IMR-90 (cell line): ENCODE results near the gene BTBD6.

Source experiments
- BHLHE40 ChIP-seq: fragments of 150-350 bp; IDR thresholded peaks from 2 replicates; pipeline ENCODE4 v1.6.1; 2016; ENCODE audit warnings: mild to moderate bottlenecking, low read depth, low read length
- CEBPB ChIP-seq: IDR thresholded peaks from 2 replicates; pipeline ENCODE4 v1.6.1; 2012; ENCODE audit warnings: low read depth, low read length, improper control_type of control experiment
- CHD1 ChIP-seq: IDR thresholded peaks from 2 replicates; pipeline ENCODE4 v1.6.1; 2012; ENCODE audit warnings: low read depth, low read length, improper control_type of control experiment
- FOS ChIP-seq: fragments of 150-350 bp; IDR thresholded peaks from 2 replicates; pipeline ENCODE4 v1.6.1; 2016; ENCODE audit warnings: low read depth, low read length
- MAZ ChIP-seq: IDR thresholded peaks from 2 replicates; pipeline ENCODE4 v1.6.1; 2012; ENCODE audit warnings: low read depth, mild to moderate bottlenecking, low read length, improper control_type of control experiment, moderate library complexity, borderline replicate concordance
- MXI1 ChIP-seq: IDR thresholded peaks from 2 replicates; pipeline ENCODE4 v1.6.1; 2012; ENCODE audit warnings: low read depth, mild to moderate bottlenecking, low read length, moderate library complexity, borderline replicate concordance
- NFE2L2 ChIP-seq: fragments of 150-350 bp; IDR thresholded peaks from 2 replicates; pipeline ENCODE4 v1.6.1; 2016; ENCODE audit warnings: low read depth, mild to moderate bottlenecking, low read length
- POLR2A ChIP-seq: IDR thresholded peaks from 2 replicates; pipeline ENCODE4 v1.6.1; 2012; ENCODE audit warnings: mild to moderate bottlenecking, low read depth, low read length
- RAD21 ChIP-seq: IDR thresholded peaks from 2 replicates; pipeline ENCODE4 v1.6.1; 2012; ENCODE audit warnings: low read length, improper control_type of control experiment
- RFX5 ChIP-seq: IDR thresholded peaks from 2 replicates; pipeline ENCODE4 v1.8.0; 2012; ENCODE audit warnings: low read depth, mild to moderate bottlenecking, low read length, moderate library complexity
- SMC3 ChIP-seq: fragments of 150-350 bp; IDR thresholded peaks from 2 replicates; pipeline ENCODE4 v1.6.1; 2016; ENCODE audit warnings: low read depth, mild to moderate bottlenecking, antibody characterized with exemption, low read length, moderate library complexity
- USF2 ChIP-seq: fragments of 150-350 bp; IDR thresholded peaks from 2 replicates; pipeline ENCODE4 v1.6.1; 2017; ENCODE audit warnings: mild to moderate bottlenecking, antibody characterized with exemption, low read length, low read depth
- TF ChIP-seq, protein P1 (sequence below): conservative IDR thresholded peaks from 2 replicates; pipeline ENCODE4 v1.5.1; 2012; ENCODE audit warnings: mild to moderate bottlenecking, low read depth, low read length, improper control_type of control experiment
- TF ChIP-seq, protein P2 (sequence below): fragments of 150-350 bp; IDR thresholded peaks from 2 replicates; pipeline ENCODE4 v1.6.1; 2016; ENCODE audit warnings: low read depth, mild to moderate bottlenecking, low read length, moderate library complexity, borderline replicate concordance

- TF ChIP-seq RAD21 (no peak), FOS (no peak), CHD1 (no peak), USF2 (no peak), CEBPB (no peak), POLR2A (no peak), BHLHE40 (no peak), MXI1 (no peak), RFX5 (no peak), NFE2L2 (no peak), SMC3 (no peak), MAZ (no peak)
- TF ChIP-seq, protein P1, sequence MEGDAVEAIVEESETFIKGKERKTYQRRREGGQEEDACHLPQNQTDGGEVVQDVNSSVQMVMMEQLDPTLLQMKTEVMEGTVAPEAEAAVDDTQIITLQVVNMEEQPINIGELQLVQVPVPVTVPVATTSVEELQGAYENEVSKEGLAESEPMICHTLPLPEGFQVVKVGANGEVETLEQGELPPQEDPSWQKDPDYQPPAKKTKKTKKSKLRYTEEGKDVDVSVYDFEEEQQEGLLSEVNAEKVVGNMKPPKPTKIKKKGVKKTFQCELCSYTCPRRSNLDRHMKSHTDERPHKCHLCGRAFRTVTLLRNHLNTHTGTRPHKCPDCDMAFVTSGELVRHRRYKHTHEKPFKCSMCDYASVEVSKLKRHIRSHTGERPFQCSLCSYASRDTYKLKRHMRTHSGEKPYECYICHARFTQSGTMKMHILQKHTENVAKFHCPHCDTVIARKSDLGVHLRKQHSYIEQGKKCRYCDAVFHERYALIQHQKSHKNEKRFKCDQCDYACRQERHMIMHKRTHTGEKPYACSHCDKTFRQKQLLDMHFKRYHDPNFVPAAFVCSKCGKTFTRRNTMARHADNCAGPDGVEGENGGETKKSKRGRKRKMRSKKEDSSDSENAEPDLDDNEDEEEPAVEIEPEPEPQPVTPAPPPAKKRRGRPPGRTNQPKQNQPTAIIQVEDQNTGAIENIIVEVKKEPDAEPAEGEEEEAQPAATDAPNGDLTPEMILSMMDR: no peak
- TF ChIP-seq, protein P2, sequence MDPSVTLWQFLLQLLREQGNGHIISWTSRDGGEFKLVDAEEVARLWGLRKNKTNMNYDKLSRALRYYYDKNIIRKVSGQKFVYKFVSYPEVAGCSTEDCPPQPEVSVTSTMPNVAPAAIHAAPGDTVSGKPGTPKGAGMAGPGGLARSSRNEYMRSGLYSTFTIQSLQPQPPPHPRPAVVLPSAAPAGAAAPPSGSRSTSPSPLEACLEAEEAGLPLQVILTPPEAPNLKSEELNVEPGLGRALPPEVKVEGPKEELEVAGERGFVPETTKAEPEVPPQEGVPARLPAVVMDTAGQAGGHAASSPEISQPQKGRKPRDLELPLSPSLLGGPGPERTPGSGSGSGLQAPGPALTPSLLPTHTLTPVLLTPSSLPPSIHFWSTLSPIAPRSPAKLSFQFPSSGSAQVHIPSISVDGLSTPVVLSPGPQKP: no peak
Measured at GRCh38 chr14:105241641-105242040, 6.7 kb upstream of the BTBD6 start.
